GM19328 (cell line): ENCODE results near the gene QRICH1.
"Not testable (repeated sequence)": the region's sequence is repeated elsewhere in the genome, so short reads cannot be mapped to it uniquely, and the experiment has no call there.

Source experiments
- ATAC-seq: cut with Tn5 transposase; IDR thresholded peaks from one replicate; pipeline ENCODE4 v1.9.1; 2021; ENCODE audit warnings: mild to moderate bottlenecking, moderate library complexity; ENCODE audit not compliant: unreplicated experiment

Gene QRICH1

DNA sequence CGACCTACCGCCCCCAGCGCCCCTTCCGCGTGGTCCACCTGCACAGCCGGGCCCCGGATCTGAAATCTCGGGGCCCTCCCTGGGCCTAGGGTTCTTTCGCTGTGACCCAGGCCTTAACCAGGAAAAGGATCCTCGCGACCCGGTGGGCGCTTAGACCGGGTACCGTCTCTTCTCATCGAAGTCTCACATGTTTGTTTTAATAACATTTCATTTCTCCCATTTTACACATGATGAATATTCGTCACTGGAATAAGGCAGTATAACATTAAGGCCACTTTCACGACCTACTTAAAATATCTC, 75.2 kb downstream of the QRICH1 start:
- ATAC-seq: no peak

DNA sequence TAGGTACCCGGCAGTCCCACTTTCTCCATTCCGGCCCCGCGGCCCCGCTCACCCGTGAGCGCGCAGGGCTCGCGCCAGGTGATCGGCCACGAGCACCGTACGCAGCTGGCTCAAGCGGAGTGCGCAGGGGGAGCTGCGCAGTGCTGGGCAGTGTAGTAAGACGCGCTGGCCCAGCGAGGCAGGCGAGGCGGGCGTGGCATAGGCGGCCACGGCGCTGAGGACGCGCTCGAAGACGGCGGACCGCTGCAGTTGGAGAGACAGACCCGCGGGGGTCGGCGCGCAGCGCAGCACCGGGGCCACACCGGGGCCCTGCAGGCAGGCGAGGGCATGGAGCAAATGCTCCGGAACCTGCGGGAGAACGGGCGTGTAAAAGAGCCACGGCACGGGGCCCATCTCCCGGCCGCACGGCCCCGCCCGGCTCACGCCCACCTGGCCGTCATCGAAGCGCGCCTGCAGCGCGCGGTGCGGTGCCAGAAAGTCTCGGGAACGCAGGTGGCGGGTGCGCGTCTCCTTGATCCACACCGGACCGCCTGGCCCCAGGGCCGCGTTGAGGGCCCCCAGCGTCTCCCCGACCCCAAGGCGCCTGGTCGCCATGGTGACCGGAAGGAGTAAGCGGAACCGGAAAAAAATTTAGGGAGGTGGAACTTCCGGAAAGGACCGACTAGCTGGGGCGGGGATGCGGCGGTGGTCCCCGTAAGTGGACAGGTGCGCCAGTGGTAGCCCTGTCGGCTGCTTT, 75.7 kb downstream of the QRICH1 start, which contains the start of gene DALRD3:
DALRD3 (minus strand) TSS at position 610 of the 736 bp plus-strand sequence; CDS start at position 594, 16 bp downstream.
- no peak for ATAC-seq

DNA sequence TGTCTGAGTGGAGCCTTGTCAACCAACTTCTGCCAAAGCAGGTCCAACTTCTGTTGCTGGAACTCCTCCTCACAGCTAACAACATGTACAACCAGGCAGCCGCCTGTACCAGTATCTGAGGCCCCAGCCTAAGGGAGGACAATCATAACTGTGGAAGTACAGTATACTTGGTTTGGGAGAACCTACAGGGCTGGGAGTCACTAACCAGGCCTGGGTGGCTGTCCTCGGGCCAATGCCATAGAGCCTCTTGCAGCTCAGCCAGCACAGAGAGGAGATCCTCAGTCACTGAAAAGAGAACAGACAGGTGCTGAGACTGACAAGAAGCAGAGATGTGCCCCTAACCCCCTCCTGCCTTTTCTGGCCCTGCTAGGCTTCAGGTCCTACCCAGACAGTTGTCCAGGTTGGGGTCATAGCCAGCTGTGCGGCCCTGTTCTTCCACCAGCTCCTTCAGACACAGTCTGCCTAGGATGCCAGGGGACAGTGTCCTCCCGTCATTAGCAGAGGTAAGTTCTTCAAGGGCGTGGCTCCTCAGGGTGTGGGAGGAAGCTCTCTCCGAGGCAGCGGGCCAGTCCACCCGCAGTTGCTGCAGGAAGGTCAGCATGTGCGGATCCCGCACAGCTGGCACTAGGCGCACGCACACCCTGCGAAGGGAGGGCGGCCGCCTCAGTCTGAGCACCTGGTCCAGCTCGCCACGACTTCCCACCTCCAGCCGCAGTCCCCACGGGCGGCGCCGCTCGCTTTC, 76.5 kb downstream of the QRICH1 start:
- no peak for ATAC-seq

- ATAC-seq: no peak
Observed at GRCh38 chr3:49016414-49017228, 77.2 kb downstream of the QRICH1 start.

- ATAC-seq: no peak
Observed at GRCh38 chr3:49015765-49016164, 78.1 kb downstream of the QRICH1 start.

DNA sequence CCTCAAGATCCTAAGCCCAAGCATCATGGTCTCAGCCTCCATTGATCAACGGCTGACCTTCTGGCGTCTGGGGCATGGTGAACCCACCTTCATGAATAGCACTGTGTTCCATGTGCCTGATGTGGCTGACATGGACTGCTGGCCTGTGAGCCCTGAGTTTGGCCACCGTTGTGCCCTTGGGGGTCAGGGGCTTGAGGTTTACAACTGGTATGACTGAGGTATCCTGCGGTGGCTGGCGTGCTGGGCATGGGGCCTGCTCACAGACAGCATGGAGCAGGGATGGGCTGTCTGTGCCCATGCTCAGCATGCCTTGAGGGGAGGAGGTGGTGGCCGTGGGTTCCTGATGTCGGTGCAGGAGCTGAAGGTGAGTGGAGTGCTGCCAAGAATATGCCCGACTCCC, 78.8 kb downstream of the QRICH1 start:
- no peak for ATAC-seq

- ATAC-seq: no peak
Observed at GRCh38 chr3:49013738-49014660, 79.9 kb downstream of the QRICH1 start.

GRCh38 chr3:49013113-49013737, 80.6 kb downstream of the QRICH1 start:
- ATAC-seq: no peak

DNA sequence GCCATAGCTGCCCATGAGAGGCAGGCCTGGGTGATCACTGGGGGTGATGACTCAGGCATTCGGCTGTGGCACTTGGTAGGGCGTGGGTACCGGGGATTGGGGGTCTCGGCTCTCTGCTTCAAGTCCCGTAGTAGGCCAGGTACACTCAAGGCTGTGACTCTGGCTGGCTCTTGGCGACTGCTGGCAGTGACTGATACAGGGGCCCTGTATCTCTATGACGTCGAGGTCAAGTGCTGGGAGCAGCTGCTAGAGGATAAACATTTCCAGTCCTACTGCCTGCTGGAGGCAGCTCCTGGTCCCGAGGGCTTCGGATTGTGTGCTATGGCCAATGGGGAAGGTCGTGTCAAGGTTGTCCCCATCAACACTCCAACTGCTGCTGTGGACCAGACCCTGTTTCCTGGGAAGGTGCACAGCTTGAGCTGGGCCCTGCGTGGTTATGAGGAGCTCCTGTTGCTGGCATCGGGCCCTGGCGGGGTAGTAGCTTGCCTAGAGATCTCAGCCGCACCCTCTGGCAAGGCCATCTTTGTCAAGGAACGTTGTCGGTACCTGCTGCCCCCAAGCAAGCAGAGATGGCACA, 81.3 kb downstream of the QRICH1 start:
- ATAC-seq: no peak

DNA sequence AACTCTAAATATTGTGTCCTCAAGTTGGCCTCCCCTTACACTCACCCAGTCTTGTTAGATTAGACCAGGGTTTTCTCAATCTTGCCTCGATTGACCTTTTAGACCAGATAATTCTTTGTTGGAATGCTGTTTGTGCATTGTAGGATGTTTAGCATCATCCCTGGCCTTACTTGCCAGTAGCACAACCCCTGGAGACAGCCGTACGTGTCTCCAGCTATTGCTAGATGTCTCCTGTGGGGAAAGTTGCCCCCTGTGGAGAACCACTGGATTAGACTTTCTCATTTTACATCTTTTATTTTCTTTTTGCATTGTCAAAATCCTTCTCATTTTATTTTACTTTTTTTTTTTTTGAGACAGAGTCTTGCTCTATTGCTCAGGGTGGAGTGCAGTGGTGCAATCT, 84.5 kb downstream of the QRICH1 start:
- ATAC-seq: no peak

DNA sequence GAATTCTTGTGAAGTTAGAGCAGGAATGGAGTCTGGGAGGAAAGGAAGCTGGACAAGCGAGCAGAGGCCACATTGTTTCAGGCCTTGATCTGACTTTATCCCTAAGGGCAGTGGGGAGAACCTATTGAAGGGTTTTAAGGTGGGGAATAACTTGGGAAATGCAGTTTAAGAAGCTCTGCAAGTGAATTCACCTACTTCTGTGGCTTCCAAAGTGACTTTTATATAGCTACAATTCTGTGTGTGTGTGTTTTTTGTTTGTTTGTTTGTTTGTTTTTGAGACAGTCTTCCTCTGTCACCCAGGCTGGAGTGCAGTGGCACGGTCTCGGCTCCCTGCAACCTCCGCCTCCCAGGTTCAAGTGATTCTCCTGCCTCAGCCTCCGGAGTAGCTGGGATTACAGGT, 85.2 kb downstream of the QRICH1 start:
- not testable (repeated sequence) for ATAC-seq

DNA sequence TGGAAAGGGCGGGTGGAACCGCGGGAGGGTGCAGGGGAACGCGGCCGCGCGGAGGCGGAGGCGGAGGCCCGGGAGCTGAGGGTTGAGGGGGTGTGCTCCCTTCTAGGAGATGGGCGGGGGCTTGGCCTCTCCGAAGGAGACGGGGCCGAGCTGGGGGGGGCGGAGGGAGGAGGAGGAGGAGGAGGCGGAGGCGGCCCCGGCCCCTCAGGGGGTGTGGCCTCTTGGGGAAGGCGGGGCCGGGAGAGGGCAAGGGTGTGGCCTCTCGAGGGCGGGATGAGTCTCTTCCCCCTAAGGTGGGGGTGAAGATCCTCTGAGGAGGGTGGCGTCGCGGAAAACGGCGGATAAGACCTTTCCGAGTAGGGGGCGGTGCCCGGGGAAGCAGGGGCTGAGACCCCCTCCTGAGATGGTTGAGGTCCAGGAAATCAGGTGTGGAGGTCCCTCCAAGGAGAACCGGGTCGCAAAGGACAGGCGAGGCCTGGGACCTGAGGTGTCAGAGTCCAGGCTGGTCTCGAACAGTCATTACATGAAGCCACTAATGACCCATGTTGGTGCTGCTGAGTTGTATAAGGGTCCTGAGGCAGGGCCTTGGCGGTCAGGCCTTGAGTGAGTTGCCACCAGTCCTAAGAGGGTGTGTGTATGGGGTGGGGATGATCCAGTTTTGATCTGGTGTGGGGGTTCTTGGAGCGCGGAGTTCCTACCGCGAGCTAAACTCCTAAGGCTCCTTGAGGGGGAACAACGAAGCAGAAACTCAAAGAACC, 85.9 kb downstream of the QRICH1 start:
- ATAC-seq: peak; percentile 40

GRCh38 chr3:49007068-49007770, 86.7 kb downstream of the QRICH1 start, which contains the start of gene WDR6:
Gene WDR6, plus strand, starts transcription at chr3:49007391. Its CDS starts 41 bp downstream, at chr3:49007432.
- peak; percentile 79 for ATAC-seq

DNA sequence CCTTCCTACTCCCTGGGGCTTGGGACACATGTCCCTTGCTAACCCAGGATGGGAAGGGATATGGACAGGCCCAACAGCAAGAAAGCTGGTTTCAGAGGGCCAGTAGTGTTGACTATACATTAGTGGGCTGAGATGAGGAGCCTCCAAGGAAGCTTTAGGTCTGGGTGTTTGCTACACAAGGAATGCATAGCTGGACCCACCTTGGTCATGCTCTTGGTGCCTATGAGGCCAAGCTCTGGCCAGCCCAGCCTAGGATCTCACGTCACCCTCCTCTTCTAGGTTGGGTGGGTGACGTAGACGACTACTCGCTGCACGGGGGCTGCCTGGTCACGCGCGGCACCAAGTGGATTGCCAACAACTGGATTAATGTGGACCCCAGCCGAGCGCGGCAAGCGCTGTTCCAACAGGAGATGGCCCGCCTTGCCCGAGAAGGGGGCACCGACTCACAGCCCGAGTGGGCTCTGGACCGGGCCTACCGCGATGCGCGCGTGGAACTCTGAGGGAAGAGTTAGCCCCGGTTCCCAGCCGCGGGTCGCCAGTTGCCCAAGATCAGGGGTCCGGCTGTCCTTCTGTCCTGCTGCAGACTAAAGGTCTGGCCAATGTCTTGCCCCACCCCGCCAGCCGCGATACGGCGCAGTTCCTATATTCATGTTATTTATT, 87.3 kb downstream of the QRICH1 start:
- ATAC-seq: peak; percentile 10

- ATAC-seq: no peak
Observed at GRCh38 chr3:49005998-49006397, 87.9 kb downstream of the QRICH1 start.

DNA sequence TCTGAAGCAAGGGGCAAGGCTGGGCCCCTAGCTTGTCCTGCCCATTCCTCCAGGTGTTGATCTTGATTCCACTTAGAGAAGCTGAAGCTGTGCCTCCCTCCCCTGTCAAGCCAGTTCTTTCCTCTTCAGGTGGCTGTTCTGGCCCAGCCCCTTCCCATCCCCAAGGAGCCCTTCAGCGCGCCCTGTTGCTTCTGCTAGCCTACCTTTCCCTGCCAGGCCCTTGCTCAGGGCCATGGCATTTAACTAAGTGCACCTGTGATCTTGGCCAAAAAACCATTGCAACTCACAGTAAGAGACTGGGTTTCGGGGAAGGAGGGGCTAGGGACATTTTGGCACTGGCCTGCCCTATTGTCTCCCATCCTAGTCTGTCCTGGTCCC, 88.6 kb downstream of the QRICH1 start:
- no peak for ATAC-seq

- no peak for ATAC-seq
Observed at GRCh38 chr3:49004352-49005302, 89.2 kb downstream of the QRICH1 start.
